Upper lobe of right lung (tissue), 1 donor: ENCODE results near the gene NUMB. TPM values are rescaled to one million over a fixed set of nuclear protein-coding genes. Genes with fewer than 3 reads are reported as not detected.

ENCODE experiments used
- ATAC-seq: fragments of 200-7000 bp; cut with Tn5 transposase; one replicate; pipeline ENCODE4 v1.9.1; 2020; ENCODE audit warnings: mild to moderate bottlenecking, moderate library complexity
- DNase-seq: peaks from one replicate; pipeline ENCODE4 v3.0.0-alpha.2; 2020
- H3K27ac ChIP-seq: fragments of 200-600 bp; one replicate; pipeline ENCODE4 v1.8.0; 2022
- H3K27me3 ChIP-seq: fragments of 200-600 bp; one replicate; pipeline ENCODE4 v1.8.0; 2022; ENCODE audit warnings: mild to moderate bottlenecking
- H3K36me3 ChIP-seq: fragments of 200-600 bp; one replicate; pipeline ENCODE4 v1.8.0; 2022
- H3K4me1 ChIP-seq: fragments of 200-600 bp; one replicate; pipeline ENCODE4 v1.8.0; 2022
- H3K4me3 ChIP-seq: fragments of 200-600 bp; one replicate; pipeline ENCODE4 v1.8.0; 2022; ENCODE audit warnings: mild to moderate bottlenecking
- H3K9me3 ChIP-seq: fragments of 200-600 bp; one replicate; pipeline ENCODE4 v1.8.0; 2022
- CTCF ChIP-seq: fragments of 200-600 bp; IDR thresholded peaks from one replicate; pipeline ENCODE4 v1.8.0; 2022; ENCODE audit warnings: antibody characterized with exemption
- intact Hi-C: fragments of 100-400 bp; cut with DNase I; formaldehyde crosslinking; loops from one replicate; pipeline ENCODE4 v1.11.0; 2022
- total RNA-seq: library from RNA; stranded (reverse); fragmentation: NEBNext Ultra II Directional; extraction: Animal tissue kit (Norgen Biotek cat#: 25700); gene quantifications from one replicate; pipeline ENCODE4 v1.2.1, GENCODE V29; 2021
- donor health status: DM: no; HTN: yes; CAD: no; lungs with severe emphysema.

Gene NUMB
- total RNA-seq, 1 donor from 2014 or later: 139 TPM

GRCh38 chr14:73325630-73326299 is 132.6 kb downstream of the NUMB start:
- Histone ChIP-seq H3K36me3 (peaks cover 17% of the 10 kb centered on the region), H3K9me3 (no peaks in the 10 kb centered on the region), H3K4me3 (no peak overlapping the region), H3K27me3 (no peaks in the 10 kb centered on the region), H3K27ac (no peak overlapping the region), H3K4me1 (peaks cover 4% of the 10 kb centered on the region)
- intact Hi-C loops: no loop called here
- DNase-seq: no peak
- no peak for TF ChIP-seq CTCF
- no peak for ATAC-seq

GRCh38 chr14:73325063-73325462 is 133.3 kb downstream of the NUMB start:
- Histone ChIP-seq H3K9me3 (no peaks in the 10 kb centered on the region), H3K27me3 (no peaks in the 10 kb centered on the region), H3K27ac (no peak overlapping the region), H3K4me1 (peaks cover 4% of the 10 kb centered on the region), H3K36me3 (peaks cover 17% of the 10 kb centered on the region), H3K4me3 (no peak overlapping the region)
- TF ChIP-seq CTCF: no peak
- intact Hi-C loops: no loop called here
- ATAC-seq: no peak
- no peak for DNase-seq

GRCh38 chr14:73324533-73324932 is 133.8 kb downstream of the NUMB start:
- DNase-seq (no peak), ATAC-seq (peak; percentile 66)
- no peak for TF ChIP-seq CTCF
- Histone ChIP-seq H3K9me3 (no peaks in the 10 kb centered on the region), H3K27me3 (no peaks in the 10 kb centered on the region), H3K36me3 (peaks cover 17% of the 10 kb centered on the region), H3K4me3 (no peak overlapping the region), H3K27ac (no peak overlapping the region), H3K4me1 (peaks cover 4% of the 10 kb centered on the region)
- intact Hi-C loops: no loop called here

- Histone ChIP-seq H3K27ac (no peak overlapping the region), H3K27me3 (no peaks in the 10 kb centered on the region), H3K36me3 (peaks cover 17% of the 10 kb centered on the region), H3K9me3 (no peaks in the 10 kb centered on the region), H3K4me1 (peaks cover 4% of the 10 kb centered on the region), H3K4me3 (no peak overlapping the region)
- TF ChIP-seq CTCF: no peak
- intact Hi-C loops: no loop called here
- DNase-seq (no peak), ATAC-seq (no peak)
These were observed 134.4 kb downstream of the NUMB start for GRCh38 chr14:73323896-73324399.

- intact Hi-C loops: no loop called here
- Histone ChIP-seq H3K27ac (no peak overlapping the region), H3K4me1 (peaks cover 10% of the 10 kb centered on the region), H3K36me3 (peaks cover 7% of the 10 kb centered on the region), H3K27me3 (no peaks in the 10 kb centered on the region), H3K9me3 (no peaks in the 10 kb centered on the region), H3K4me3 (no peak overlapping the region)
- no peak for TF ChIP-seq CTCF
- ATAC-seq: no peak
- no peak for DNase-seq
These were observed 145.2 kb downstream of the NUMB start for GRCh38 chr14:73313151-73313550.
